Fibroblast of lung (primary cell): ENCODE results near the gene ASIC2.

Source experiments
- CTCF ChIP-seq, 2 donors: IDR thresholded peaks in 1 of 2; conservative IDR thresholded peaks in 1 of 2; 1 replicate in 1 of 2; 2 replicates in 1 of 2; pipeline ENCODE4 v1.5.1; 2011 to 2012; ENCODE audit warnings: low read length in 2 of 2, control low read depth in 1 of 2, inconsistent platforms in 1 of 2, low read depth in 1 of 2, mild to moderate bottlenecking in 1 of 2
- EZH2 ChIP-seq: IDR thresholded peaks from 2 replicates; pipeline ENCODE4 v1.5.1; 2012; ENCODE audit warnings: low read length, control low read depth, mild to moderate bottlenecking; ENCODE audit errors: missing control alignments

- no peak for TF ChIP-seq CTCF (conservative IDR thresholded peaks at IDR 0.05 in 1 of 2, IDR thresholded peaks at IDR 0.05 in 1 of 2; ENCODE audit: low read depth in 1 of 2, low read length in 2 of 2)
- TF ChIP-seq EZH2, result no peak
Observed at GRCh38 chr17:33266116-33266515, 27.0 kb downstream of the ASIC2 start.
